Effector memory CD4-positive, alpha-beta T cell (primary cell): ENCODE results near the gene ERMN.
A peak's percentile ranks its signal among the peaks of the same experiment; 100 is the strongest.

Experiments used
- DNase-seq, 3 donors: peaks; one replicate each; pipeline ENCODE4 v3.0.0-alpha.2; 2020
- H3K27ac ChIP-seq: 2 replicates; pipeline ENCODE4 v1.7.0; 2013; ENCODE audit warnings: mild to moderate bottlenecking, low read length, moderate library complexity; ENCODE audit not compliant: insufficient read depth, poor library complexity, severe bottlenecking
- H3K27me3 ChIP-seq: replicated peaks from 2 replicates; pipeline ENCODE4 v1.7.0; 2013; ENCODE audit warnings: mild to moderate bottlenecking, low read length; ENCODE audit not compliant: insufficient read depth, control insufficient read depth, poor library complexity, severe bottlenecking
- H3K36me3 ChIP-seq: 2 replicates; pipeline ENCODE4 v1.7.0; 2013; ENCODE audit warnings: mild to moderate bottlenecking, low read length, moderate library complexity; ENCODE audit not compliant: control insufficient read depth, insufficient read depth
- H3K4me1 ChIP-seq: 2 replicates; pipeline ENCODE4 v1.7.0; 2013; ENCODE audit warnings: low read length, mild to moderate bottlenecking; ENCODE audit not compliant: control insufficient read depth, insufficient read depth, poor library complexity, severe bottlenecking
- H3K4me3 ChIP-seq: 2 replicates; pipeline ENCODE4 v1.7.0; 2013; ENCODE audit warnings: low read length, low read depth, mild to moderate bottlenecking; ENCODE audit not compliant: insufficient read depth, poor library complexity, severe bottlenecking
- H3K9me3 ChIP-seq: 2 replicates; pipeline ENCODE4 v1.7.0; 2013; ENCODE audit warnings: mild to moderate bottlenecking, low read length, moderate library complexity; ENCODE audit not compliant: control insufficient read depth

ERMN gene

DNA sequence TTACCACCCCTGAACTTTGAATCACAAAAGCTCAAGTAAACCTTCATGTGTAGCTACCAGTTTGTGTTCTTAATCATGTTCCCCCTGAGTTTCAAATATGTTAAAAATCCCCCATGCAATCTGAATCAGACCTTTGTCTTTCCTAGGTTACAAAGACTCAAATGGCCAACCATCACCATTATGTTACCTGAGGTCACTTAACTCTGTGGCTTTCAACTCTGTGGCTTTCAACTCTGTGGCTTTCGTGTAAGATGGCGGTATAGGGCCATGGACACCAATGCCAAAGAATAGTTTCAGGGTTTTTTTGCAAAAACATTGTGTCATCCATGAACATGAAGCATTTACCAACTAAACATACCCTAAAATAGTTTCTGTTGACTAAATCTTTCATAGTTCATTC is 6.7 kb downstream of the ERMN start:
- no peak for DNase-seq
- no peaks in the 10 kb centered on the region for H3K4me1 ChIP-seq
- no peaks in the 10 kb centered on the region for H3K9me3 ChIP-seq
- no peaks in the 10 kb centered on the region for H3K27me3 ChIP-seq
- no peak overlapping the region for H3K27ac ChIP-seq
- no peak overlapping the region for H3K4me3 ChIP-seq
- H3K36me3 ChIP-seq = no peaks in the 10 kb centered on the region

DNA sequence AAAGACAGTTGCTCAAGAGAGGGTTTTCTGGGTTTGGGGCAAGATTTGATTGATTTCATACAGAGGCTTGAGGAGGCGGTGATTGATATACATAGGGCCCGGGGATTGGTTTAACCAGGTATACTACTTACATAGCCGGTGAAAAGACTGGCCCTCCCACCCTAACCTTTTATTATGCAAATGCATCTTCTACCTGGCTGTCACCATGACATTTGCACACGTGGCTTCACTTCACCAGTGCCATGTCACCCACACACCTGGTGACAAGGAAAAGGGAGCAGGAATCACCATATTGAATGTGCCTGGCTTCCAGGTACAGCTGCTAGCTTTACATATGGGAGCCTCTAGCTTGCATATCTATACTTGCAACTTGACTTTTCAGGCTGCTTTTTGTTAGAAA is 9.7 kb downstream of the ERMN start:
- Histone ChIP-seq H3K9me3 (no peaks in the 10 kb centered on the region), H3K36me3 (no peaks in the 10 kb centered on the region), H3K4me3 (no peak overlapping the region), H3K27ac (no peak overlapping the region), H3K27me3 (no peaks in the 10 kb centered on the region), H3K4me1 (no peaks in the 10 kb centered on the region)
- DNase-seq = no peak

DNA sequence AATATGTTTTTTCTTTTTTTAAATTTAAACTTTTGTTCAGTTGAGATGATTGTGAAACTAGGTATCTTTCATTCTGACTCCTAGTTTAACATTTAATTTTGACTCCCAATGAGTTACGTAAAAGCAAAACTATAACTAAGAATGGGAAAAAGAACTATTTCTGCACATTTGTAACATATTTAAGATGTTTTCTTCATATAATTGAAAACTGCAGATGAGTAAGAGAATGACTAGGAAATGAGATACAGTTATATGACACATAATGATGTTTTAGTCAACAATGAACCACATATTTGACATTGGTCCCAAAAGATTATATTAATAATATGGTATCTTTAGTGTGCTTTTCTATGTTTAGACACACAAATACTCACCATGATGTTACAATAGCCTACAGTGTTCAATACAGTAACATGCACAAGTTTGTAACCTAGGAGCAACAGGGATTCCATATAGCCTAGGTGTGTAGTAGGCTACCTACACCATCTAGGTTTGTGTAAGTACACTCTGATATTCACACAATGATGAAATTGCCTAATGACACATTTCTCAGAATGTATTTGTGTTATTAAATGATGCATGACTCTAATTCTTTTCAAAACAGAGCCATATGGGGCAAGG is 12.6 kb downstream of the ERMN start:
- DNase-seq = no peak
- Histone ChIP-seq H3K36me3 (no peaks in the 10 kb centered on the region), H3K9me3 (no peaks in the 10 kb centered on the region), H3K27me3 (no peaks in the 10 kb centered on the region), H3K4me3 (no peak overlapping the region), H3K4me1 (no peaks in the 10 kb centered on the region), H3K27ac (no peak overlapping the region)

DNA sequence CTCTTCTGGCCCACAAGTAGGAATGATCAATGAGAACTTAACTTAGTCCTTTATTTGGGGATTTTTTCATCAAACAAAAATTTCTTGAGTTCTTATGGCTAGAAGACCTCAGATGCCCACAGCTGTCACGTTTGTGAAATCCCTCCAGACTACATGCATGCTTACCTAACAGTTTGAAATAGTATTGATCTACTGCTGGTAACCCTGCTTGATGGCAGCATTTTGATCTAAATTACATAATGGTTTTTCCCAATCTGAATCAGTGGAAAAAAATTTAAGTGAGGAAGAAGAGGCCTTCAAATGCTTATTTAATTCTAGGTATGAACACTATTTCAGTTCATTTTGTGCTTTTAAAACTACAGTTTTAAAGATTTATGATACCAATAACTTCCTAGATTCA is 13.9 kb downstream of the ERMN start:
- no peak overlapping the region for H3K27ac ChIP-seq

DNA sequence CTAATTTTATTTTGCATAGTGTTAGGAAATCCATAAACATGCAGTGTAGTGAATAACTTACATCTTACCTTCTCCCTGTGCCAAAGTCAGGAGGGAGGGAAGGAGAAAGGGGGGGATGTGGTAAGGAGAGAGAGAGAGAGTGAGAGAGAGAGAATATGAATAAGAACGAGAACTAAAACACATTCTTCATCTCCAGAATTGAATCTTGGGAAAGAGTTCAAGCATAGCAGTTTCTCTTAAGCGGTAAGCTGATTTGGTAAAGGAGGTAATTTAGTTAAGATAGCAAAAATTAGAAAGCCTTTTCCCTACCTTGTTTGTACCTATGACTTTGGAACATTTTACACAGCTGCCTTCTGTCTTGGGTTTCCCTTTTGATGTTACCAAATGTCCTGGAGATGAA is 15.7 kb downstream of the ERMN start:
- no peaks in the 10 kb centered on the region for H3K4me1 ChIP-seq
- H3K27ac ChIP-seq = no peak overlapping the region

More for the DNA sequence above, 13.9 kb downstream of the ERMN start:
- no peaks in the 10 kb centered on the region for H3K4me1 ChIP-seq
- no peaks in the 10 kb centered on the region for H3K9me3 ChIP-seq
- H3K4me3 ChIP-seq = no peak overlapping the region
- H3K36me3 ChIP-seq = no peaks in the 10 kb centered on the region
- no peak for DNase-seq
- no peaks in the 10 kb centered on the region for H3K27me3 ChIP-seq

DNA sequence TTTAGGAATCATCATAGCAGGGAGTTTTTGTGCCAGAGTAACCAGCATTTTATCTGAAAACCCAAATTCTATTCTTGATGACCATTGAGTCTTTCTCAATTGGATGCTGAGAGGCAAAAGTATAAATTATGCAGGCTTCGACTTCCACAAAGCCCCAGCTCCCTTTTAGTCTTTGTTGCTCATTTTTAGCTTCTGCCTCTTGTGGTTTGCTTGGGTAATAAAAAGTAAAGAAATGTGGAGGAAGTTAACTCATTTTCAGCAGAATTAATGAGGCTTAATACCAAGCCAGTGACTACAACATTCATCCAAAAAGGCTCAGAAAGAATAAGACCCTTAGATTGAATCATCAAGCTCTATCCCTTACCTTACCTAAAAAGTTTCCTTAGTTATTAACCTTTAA is 18.6 kb downstream of the ERMN start:
- H3K4me3 ChIP-seq = no peak overlapping the region
- no peaks in the 10 kb centered on the region for H3K27me3 ChIP-seq
- DNase-seq = no peak
- H3K36me3 ChIP-seq = no peaks in the 10 kb centered on the region
- no peak overlapping the region for H3K27ac ChIP-seq
- H3K9me3 ChIP-seq = no peaks in the 10 kb centered on the region
- H3K4me1 ChIP-seq = no peaks in the 10 kb centered on the region

More for the DNA sequence above, 15.7 kb downstream of the ERMN start:
- no peaks in the 10 kb centered on the region for H3K36me3 ChIP-seq
- H3K4me3 ChIP-seq = no peak overlapping the region
- no peaks in the 10 kb centered on the region for H3K27me3 ChIP-seq
- H3K9me3 ChIP-seq = no peaks in the 10 kb centered on the region
- DNase-seq = no peak

DNA sequence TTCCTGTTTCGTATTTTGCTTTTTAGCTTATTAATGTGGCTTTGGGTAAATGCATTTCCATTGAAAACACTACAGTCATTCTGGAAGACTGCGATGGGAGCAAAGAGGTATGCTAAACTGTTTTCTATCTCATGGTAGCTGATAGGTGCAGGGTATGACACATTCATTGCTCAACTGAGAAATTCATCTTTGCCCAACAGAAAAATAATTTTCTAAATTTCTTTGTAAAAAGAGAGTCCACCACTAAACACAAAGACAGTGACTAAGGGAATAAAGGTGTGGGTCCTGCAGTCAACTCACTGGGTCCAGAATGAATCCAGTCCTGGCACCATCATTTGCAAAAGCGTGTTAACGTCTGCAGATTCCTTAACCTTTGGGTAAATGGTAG is 19.9 kb downstream of the ERMN start:
- H3K36me3 ChIP-seq = no peaks in the 10 kb centered on the region
- no peaks in the 10 kb centered on the region for H3K27me3 ChIP-seq
- H3K27ac ChIP-seq = no peak overlapping the region
- no peaks in the 10 kb centered on the region for H3K9me3 ChIP-seq
- DNase-seq = no peak
- no peaks in the 10 kb centered on the region for H3K4me1 ChIP-seq
- no peak overlapping the region for H3K4me3 ChIP-seq

DNA sequence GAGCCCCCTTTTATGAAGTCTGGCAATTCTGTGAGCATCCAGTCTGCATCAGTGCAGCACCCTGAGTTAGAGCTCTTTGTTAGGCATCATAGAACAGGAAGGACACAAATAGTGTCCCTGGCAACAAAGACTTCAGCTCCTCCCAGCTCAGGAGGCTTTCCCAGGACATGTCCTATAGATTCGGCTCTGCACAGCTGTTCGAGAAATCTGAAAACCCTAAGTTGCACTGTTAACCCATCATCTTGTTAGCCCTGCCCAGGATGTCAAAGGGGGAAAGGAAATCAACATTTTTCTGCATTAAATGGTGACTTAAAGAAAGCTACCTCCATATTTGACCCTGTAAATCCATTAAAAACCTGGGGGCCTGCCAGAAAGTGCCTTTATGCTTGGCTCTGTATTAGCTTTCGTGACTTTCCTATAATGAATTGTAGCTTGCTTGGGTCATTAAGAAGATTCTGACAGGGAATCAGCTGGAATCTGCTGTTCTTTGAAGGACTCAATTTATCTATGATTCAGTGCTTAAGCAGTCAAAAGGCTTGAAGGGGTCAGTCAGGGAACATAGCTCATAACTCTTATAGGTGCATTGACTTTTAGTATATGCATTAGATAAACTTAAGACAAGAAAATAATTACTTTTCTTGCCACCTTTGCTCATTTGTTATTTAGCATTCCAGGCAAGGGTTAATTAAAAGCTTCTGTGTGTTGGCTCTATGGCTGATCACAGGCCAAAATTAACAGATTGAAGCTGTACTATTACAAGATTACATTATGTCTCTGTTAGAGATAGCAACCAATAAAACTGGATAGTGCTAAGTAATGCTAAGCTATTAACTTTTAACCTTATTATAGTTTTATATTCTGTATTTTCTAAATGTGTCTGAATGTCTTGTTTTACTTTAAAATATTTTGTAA is 20.6 kb downstream of the ERMN start:
- Histone ChIP-seq H3K27me3 (no peaks in the 10 kb centered on the region), H3K36me3 (no peaks in the 10 kb centered on the region), H3K9me3 (no peaks in the 10 kb centered on the region), H3K4me3 (no peak overlapping the region), H3K4me1 (no peaks in the 10 kb centered on the region), H3K27ac (no peak overlapping the region)
- no peak for DNase-seq

DNA sequence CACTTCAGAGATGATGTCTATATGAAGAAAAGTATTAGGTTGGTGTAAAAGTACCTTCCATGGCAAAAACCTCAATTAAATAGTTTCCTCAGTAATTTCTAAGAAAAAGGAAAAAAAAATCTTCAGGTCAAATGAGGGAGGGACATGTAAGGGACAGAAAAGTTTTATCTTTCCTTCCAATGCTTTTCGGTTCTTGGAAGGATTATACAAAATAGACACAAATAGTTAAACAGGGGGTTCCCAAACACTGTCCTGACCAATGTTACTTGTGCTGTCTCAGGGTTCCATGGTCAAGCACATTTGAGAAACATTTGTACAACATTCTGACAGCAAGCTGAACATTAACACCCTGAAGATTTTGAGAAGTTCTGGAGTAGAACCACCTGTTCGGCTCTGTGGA is 22.0 kb downstream of the ERMN start:
- no peaks in the 10 kb centered on the region for H3K4me1 ChIP-seq
- no peaks in the 10 kb centered on the region for H3K9me3 ChIP-seq
- DNase-seq = no peak
- no peak overlapping the region for H3K4me3 ChIP-seq
- no peaks in the 10 kb centered on the region for H3K27me3 ChIP-seq
- H3K27ac ChIP-seq = no peak overlapping the region
- H3K36me3 ChIP-seq = no peaks in the 10 kb centered on the region

DNA sequence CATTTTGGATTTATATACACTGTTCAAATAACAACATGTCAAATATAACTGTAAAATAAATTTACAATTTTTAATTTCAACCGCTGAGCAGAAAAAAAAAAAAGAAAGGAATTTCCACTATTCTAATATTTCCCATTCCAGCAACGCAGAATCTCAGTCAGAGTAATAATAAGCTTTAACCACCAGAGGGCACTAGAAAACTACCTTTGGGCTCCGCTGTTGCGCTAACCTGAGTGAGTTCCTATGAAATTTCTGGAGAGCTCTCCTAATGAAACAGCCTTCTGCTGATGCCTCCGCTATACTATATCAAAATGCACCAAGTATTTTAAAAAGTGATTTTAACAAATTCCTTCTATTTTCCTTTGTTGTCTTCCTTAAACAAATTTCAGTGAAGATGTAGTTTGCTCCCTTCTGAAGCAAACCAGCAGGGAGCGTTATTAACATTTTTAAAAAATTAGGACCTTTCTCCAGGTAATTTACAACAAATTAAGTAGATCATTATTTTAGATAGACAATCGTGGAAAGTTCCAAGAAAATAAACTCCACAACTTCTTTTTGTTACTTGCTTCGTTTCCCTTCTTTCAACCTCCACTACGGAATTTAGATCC is 23.0 kb downstream of the ERMN start:
- H3K27ac ChIP-seq = no peak overlapping the region

More for the DNA sequence above, 23.0 kb downstream of the ERMN start:
- no peaks in the 10 kb centered on the region for H3K9me3 ChIP-seq
- no peak overlapping the region for H3K4me3 ChIP-seq
- DNase-seq = peak in 1 of 3 donors; percentile 18
- H3K36me3 ChIP-seq = no peaks in the 10 kb centered on the region
- H3K27me3 ChIP-seq = no peaks in the 10 kb centered on the region
- H3K4me1 ChIP-seq = no peaks in the 10 kb centered on the region
